HG02870 (cell line): ENCODE measurements around the gene PET117.
"Not testable (repeated sequence)": the region's sequence is repeated elsewhere in the genome, so short reads cannot be mapped to it uniquely, and the experiment has no call there.

ENCODE experiments used
- ATAC-seq: cut with Tn5 transposase; IDR thresholded peaks from one replicate; pipeline ENCODE4 v1.9.1; 2021; ENCODE audit warnings: mild to moderate bottlenecking, moderate library complexity; ENCODE audit not compliant: unreplicated experiment

Gene PET117

GRCh38 chr20:18156045-18156444, 18.4 kb downstream of the PET117 start:
- no peak for ATAC-seq

- no peak for ATAC-seq
These were observed 26.7 kb downstream of the PET117 start for GRCh38 chr20:18164356-18164755.

GRCh38 chr20:18165553-18165952, 27.9 kb downstream of the PET117 start:
- no peak for ATAC-seq

GRCh38 chr20:18166241-18166881, 28.7 kb downstream of the PET117 start:
- no peak for ATAC-seq

GRCh38 chr20:18166950-18167349, 29.3 kb downstream of the PET117 start:
- no peak for ATAC-seq

- no peak for ATAC-seq
These were observed 34.7 kb downstream of the PET117 start for GRCh38 chr20:18172379-18172778.

- ATAC-seq = no peak
These were observed 37.4 kb downstream of the PET117 start for GRCh38 chr20:18174906-18175683.

- ATAC-seq = no peak
These were observed 38.7 kb downstream of the PET117 start for GRCh38 chr20:18176318-18176785.

- ATAC-seq = not testable (repeated sequence)
These were observed 42.7 kb downstream of the PET117 start for GRCh38 chr20:18180366-18180765.

GRCh38 chr20:18180815-18181214, 43.2 kb downstream of the PET117 start:
- ATAC-seq = no peak

GRCh38 chr20:18187020-18187419, 49.4 kb downstream of the PET117 start:
- ATAC-seq = no peak

- ATAC-seq = no peak
These were observed 50.8 kb downstream of the PET117 start for GRCh38 chr20:18188434-18188833.

GRCh38 chr20:18190338-18191233, 52.9 kb downstream of the PET117 start:
- no peak for ATAC-seq

GRCh38 chr20:18191306-18191705, 53.6 kb downstream of the PET117 start:
- ATAC-seq = no peak
